Fibroblast of the aortic adventitia (primary cell): ENCODE results near the gene PPDPF. TPM values are rescaled to one million over a fixed set of nuclear protein-coding genes. Genes with fewer than 3 reads are reported as not detected.

ENCODE experiments used
- DNase-seq: peaks from one replicate; pipeline ENCODE4 v3.0.0-alpha.2; 2010; ENCODE audit warnings: low read depth
- H3K4me3 ChIP-seq: 2 replicates; pipeline ENCODE4 v1.5.1; 2011; ENCODE audit warnings: low read depth, mild to moderate bottlenecking, control low read depth, low read length, moderate library complexity
- total RNA-seq: library from RNA; depleted of rRNA; stranded (reverse); fragments of >200 nt; gene quantifications from 2 replicates; pipeline ENCODE4 v1.2.3, GENCODE V29; 2012; ENCODE audit warnings: low replicate concordance
- TF ChIP-seq, protein P1 (sequence below): IDR thresholded peaks from 2 replicates; pipeline ENCODE4 v1.5.1; 2011; ENCODE audit warnings: mild to moderate bottlenecking, low read length, control low read depth, inconsistent platforms; ENCODE audit not compliant: insufficient read depth

The PPDPF gene
- total RNA-seq, 1 donor, result 97.0 TPM

DNA sequence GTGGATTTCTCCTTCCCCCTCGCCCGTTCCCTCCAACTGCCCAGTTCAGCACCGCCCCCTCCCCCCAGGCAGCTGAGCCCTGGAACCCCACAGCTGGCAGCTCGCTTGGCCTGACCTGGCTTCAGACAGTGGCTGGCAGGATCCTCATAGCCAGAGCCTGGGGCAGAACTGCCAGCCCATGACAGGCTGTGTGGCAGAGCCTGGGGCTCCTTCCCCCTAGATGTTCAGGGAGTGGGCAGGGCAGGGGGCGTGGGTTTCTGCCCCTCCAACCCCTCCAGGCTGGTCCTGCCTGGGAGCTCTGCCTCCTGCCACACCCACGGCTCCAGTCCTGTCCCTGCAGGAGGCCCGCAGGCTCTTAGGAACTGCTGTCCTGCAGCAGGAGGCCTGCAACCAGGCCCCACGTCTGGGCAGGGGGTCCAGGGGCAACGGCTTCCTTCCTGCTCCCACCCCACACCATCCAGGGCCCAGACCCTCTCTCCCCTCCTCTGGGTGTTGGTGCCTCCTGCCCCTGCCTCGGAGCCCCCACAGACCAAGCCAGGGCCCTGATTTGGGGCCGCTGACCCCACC is 38.5 kb upstream of the PPDPF start:
- TF ChIP-seq, protein P1, sequence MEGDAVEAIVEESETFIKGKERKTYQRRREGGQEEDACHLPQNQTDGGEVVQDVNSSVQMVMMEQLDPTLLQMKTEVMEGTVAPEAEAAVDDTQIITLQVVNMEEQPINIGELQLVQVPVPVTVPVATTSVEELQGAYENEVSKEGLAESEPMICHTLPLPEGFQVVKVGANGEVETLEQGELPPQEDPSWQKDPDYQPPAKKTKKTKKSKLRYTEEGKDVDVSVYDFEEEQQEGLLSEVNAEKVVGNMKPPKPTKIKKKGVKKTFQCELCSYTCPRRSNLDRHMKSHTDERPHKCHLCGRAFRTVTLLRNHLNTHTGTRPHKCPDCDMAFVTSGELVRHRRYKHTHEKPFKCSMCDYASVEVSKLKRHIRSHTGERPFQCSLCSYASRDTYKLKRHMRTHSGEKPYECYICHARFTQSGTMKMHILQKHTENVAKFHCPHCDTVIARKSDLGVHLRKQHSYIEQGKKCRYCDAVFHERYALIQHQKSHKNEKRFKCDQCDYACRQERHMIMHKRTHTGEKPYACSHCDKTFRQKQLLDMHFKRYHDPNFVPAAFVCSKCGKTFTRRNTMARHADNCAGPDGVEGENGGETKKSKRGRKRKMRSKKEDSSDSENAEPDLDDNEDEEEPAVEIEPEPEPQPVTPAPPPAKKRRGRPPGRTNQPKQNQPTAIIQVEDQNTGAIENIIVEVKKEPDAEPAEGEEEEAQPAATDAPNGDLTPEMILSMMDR, result no peak
- DNase-seq, result no peak
- no peak overlapping the region for H3K4me3 ChIP-seq

DNA sequence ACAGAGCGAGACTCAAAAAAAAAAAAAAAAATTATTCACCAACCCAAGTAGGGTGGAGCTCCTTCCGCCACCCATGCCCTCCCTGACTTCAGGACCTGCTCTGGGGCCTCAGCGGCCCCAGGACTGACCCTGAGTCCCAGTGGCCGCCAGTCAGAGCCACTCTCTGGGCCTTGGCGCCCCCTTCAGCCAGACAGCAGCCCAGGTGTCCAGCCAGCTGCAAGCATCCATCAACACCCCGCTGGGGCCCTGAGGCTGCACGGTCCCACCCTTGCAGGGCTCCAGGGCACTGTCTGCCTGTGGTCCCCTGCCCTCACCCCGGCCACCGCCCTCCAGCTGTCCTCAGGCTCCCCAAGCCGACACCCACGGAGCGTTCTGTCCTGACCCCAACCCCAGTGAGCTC is 36.7 kb upstream of the PPDPF start:
- DNase-seq, result no peak
- no peak overlapping the region for H3K4me3 ChIP-seq
- TF ChIP-seq, protein P1, result no peak

DNA sequence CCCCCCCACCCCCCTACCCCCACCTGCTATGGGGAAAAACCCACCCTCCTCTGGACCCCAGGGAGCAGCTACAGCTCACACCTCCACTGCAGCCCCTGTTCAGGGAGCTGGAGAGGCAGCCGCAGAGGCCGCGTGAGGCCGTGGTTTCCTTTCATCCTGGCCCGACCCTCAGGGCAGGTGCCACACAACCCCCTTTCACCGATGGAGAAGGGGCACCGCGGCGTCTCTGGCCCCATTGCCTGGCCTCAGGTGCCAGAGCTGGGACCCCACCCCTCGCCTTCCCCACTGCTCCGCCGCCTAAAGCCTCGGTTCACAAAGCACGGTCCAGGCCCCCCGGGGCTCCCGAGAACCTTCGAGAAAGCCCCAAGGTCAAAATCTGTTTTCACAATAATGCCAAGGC is 36.3 kb upstream of the PPDPF start:
- no peak for DNase-seq
- TF ChIP-seq, protein P1, result no peak
- H3K4me3 ChIP-seq, result no peak overlapping the region

DNA sequence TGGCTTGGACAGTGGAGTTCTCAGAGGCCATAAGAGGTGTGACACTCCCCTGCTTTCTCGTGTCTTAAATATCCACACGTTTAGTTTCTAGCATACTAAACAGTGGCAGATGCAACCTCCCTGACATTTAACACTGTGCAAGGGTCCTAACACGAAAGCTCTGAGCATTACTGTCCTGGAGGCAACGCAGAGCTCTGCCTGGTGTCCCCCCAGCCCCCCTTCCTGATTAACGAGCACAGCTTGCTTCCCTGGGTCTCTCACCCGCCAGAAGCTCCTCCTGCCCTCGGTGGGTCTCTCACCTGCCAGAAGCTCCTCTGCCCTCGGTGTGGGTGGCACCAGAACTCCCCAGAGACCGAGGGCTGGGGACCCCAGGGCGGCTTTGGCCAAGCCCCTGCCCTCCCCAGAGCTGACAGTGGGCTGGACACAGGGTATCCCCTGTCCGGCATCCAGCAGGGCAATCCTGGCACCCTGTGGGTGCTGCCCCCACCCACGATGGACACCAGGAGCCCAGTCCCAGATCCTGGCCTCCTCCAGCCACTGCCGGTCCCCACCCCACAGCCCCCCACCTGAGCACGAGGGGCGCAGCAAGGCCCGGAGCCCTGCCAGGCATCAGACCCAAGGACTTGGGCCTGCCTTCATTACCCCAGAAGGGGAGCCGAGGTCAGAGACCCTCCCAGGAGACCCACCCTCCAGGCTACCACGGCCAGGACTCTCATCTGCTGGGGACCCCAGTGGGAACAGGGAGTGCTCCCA is 35.7 kb upstream of the PPDPF start:
- TF ChIP-seq, protein P1, result no peak
- no peak for DNase-seq
- H3K4me3 ChIP-seq, result no peak overlapping the region

DNA sequence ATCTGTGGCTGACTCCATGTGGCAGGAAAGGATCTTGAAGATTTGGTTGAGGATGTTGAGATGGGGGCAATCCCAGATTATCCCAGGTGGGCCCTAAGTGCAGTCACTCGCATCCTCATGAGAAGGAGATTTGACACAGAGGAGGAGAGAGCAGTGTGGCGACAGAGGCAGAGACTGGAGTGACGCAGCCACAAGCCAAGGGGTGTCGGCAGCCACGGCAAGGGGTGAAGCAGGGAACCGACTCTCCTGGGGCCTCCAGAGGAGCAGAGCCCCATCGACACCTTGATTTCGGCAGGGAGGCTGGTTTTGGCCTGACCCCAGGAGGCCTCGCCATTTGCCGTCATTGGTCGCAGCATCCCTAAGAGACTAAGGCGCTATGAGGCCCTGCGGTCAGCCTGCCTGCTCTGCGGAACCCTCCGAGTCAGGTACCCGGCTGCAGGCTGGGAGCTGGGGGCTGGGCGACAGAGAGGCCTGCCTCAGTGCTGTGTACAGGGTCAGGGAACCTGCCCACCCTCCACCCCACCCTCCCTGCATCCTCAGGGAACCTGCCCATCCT is 34.2 kb upstream of the PPDPF start:
- TF ChIP-seq, protein P1, result no peak
- DNase-seq, result no peak
- H3K4me3 ChIP-seq, result no peak overlapping the region

DNA sequence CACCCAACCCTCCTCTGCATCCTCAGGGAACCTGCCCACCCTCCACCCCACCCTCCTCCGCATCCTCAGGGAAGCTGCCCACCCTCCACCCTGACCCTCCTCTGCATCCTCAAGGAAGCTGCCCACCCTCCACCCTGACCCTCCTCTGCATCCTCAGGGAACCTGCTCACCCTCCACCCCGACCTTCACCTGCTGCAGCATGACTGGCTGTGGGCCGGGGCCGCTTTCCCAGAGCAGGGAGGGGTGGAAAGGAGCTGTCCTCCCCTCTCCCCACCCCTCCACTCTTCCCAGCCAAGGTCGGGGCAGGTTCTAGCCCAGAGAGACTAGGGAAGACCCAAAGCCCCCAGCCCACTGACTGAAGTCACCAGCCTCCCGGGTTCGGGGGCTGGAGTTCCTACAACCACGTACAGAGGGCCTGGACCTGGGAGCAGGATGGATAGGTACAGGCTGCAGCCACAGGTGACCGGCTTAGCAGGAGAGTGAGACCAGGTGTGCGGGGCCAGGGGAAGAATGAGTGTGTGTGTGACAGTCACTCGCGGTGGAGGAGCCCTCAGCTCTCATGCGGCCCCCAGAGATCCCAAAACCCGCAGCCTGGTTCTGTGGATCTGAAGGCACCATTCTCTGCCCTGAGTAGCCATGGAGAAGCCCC is 33.3 kb upstream of the PPDPF start:
- no peak for DNase-seq
- TF ChIP-seq, protein P1, result no peak
- no peak overlapping the region for H3K4me3 ChIP-seq
